Measurements from ENCODE around the gene RICTOR. TPM values are rescaled to one million over a fixed set of nuclear protein-coding genes. Genes with fewer than 3 reads are reported as not detected.
A peak's percentile ranks its signal among the peaks of the same experiment; 100 is the strongest.

The RICTOR gene
- polyA plus RNA-seq, 3 donors, result 2.3 to 4.8 (median 3.2) TPM

DNA sequence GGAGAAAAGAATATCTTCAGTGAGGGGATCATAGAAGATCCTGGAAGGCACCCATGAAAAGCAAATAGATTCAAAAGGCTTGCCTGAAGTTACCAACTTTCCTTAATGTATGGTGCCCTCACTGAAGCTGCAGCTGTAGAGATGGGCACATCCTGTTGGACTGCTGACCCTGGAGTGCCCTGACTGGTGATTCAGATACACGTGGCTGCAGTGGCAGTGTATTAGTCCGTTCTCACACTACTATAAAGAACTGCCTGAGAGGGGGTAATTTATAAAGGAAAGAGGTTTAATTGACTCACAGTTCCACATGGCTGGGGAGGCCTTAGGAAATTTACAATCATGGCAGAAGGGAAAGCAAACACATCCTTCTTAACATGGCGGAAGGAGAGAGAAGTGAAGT is 148.1 kb downstream of the RICTOR start:
- 79 to 90% (median 85%) methylated on average over 3 of the region's 3 CpGs for WGBS, 3 donors
- H3K27ac ChIP-seq (ENCODE audit: low read depth, low read length), result no peak overlapping the region

- no peak overlapping the region for H3K27ac ChIP-seq (ENCODE audit: low read depth, low read length)
- 73 to 81% (median 73%) methylated on average over 6 of the region's 6 CpGs for WGBS, 3 donors
These were observed 148.9 kb downstream of the RICTOR start for GRCh38 chr5:38925154-38925925.

GRCh38 chr5:38923661-38924451 is 150.3 kb downstream of the RICTOR start:
- 50 to 65% (median 55%) methylated on average over 3 of the region's 3 CpGs for WGBS, 3 donors
- peak overlapping the region; percentile 44 for H3K27ac ChIP-seq (ENCODE audit: low read depth, low read length)

DNA sequence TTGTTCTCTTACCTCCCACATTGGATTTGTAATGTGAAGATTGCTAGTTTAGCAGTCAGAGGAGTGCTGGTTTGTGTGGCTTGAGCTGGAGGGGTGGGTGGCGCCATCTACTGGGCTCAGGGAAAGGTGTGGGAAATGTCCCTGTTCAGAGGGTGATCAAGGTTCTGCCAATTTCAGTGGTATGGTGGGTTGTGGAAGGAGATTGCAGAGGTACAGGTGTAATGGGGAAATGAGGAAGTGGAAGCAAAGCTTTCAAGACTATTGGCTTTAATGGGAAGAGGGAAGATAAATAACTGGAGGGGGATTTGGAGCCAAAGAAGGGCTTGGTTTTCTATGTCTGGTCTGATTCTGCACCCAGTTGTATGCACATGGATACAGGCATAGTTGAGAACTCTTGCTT is 152.0 kb downstream of the RICTOR start:
- WGBS, 3 donors, result 10 to 38% (median 22%) methylated on average over 1 of the region's 1 CpG
- no peak overlapping the region for H3K27ac ChIP-seq (ENCODE audit: low read depth, low read length)

DNA sequence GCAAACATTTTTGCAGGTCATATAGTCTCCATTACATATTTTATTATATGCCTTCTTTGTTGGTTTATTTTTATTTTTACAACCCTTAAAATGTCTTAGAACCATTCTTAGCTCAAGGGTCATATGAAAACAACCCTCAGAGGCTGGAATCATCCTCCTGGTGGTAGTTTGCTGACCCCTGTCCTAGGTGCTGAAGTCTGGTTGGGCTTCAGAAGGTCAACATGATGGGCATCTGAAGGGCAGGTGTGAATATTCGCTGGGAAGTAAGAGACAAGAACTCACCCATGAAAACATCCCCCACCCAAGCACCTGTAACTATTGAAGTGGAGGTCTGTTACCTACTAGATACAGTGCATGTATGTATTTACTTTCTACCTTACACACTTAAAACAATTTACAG is 153.0 kb downstream of the RICTOR start:
- 61 to 95% (median 75%) methylated on average over 1 of the region's 1 CpG for WGBS, 3 donors
- H3K27ac ChIP-seq (ENCODE audit: low read depth, low read length), result no peak overlapping the region

DNA sequence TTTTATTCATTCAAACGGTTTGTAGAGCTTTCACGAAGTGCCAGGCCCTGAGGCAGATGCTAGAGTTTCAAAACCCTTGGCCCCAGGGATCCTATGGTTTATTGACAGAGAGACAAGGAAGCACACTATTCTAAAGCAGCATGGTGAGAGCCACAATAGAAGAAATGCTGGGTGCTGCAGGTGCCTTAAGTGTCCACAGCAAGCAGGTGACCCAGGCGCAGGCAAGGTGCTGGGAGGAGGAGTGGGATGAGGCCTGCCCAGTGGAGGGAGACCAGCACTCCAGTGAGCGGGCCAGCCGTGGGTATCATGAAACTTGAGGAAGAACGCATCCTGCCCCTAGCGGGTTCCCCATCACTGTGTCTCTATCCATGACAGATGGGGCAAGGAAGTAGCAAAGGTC is 157.4 kb downstream of the RICTOR start:
- WGBS, 3 donors, result 77 to 92% (median 85%) methylated on average over 7 of the region's 7 CpGs
- H3K27ac ChIP-seq (ENCODE audit: low read depth, low read length), result no peak overlapping the region

DNA sequence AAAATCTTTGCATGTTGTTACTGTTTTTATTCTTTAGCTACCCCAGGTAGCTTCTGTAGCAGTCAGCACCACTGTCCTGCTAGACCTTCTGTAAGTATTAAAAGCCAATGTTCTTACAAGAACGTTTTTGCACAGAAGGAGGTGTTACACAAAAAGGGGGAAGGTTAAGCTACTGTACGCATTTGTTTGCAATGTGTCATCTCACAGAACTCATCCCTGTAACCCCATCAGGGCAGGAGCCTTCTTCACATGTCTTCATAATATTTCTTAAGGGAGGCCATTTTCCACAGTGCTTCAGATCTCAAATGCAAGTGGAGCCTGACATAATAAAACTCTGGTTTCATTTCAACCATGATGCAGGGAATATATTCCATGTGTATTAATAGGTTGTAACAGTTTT is 160.5 kb downstream of the RICTOR start:
- no peak overlapping the region for H3K27ac ChIP-seq (ENCODE audit: low read depth, low read length)
- 70 to 83% (median 72%) methylated on average over 2 of the region's 2 CpGs for WGBS, 3 donors

GRCh38 chr5:38911933-38912332 is 162.3 kb downstream of the RICTOR start:
- 96 to 98% (median 98%) methylated on average over 3 of the region's 3 CpGs for WGBS, 3 donors

DNA sequence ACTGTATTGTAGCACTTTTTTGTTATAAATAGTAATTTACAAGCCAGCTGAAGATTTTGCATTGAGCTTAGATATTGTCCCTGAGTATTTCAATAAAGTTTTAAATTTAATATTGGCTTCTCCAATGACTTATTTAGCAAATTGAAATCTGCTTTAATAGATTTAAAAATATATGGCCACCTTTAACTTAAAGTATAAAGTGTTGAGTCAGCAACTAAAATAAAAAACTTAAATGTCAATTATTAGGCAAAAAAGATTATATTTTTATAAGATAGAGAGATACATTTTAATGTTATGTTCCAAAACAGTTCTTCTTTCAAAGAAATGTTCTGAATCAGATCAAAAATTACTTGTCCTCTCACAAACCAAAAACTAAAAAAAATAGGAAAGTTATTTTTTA is 167.7 kb downstream of the RICTOR start:
- H3K27ac ChIP-seq (ENCODE audit: low read depth, low read length), result no peak overlapping the region

More at GRCh38 chr5:38911933-38912332, 162.3 kb downstream of the RICTOR start:
- no peak overlapping the region for H3K27ac ChIP-seq (ENCODE audit: low read depth, low read length)

GRCh38 chr5:38905516-38905915 is 168.7 kb downstream of the RICTOR start:
- no peak overlapping the region for H3K27ac ChIP-seq (ENCODE audit: low read depth, low read length)
- 91 to 95% (median 95%) methylated on average over 4 of the region's 4 CpGs for WGBS, 3 donors

DNA sequence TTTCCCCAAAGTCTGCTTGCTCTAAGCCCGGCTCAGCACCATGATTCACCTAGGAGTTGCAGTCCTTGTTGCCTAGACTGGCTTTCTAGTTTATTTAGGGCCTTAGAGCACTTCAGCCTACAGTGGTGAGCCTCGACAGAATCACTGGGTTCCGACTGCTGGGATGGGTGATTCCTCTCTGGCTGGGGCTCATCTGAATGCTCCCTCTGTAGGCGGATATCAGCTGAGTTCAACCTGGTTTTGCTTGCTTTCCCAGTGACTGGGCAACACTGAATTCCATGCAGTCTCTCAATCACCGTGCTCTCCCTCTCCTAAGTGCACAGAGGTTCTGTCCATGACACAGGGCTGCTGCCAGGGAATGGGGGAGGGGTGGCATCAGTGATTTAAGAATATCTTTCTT is 174.3 kb downstream of the RICTOR start:
- H3K27ac ChIP-seq (ENCODE audit: low read depth, low read length), result no peak overlapping the region
- 87 to 90% (median 88%) methylated on average over 5 of the region's 5 CpGs for WGBS, 3 donors

DNA sequence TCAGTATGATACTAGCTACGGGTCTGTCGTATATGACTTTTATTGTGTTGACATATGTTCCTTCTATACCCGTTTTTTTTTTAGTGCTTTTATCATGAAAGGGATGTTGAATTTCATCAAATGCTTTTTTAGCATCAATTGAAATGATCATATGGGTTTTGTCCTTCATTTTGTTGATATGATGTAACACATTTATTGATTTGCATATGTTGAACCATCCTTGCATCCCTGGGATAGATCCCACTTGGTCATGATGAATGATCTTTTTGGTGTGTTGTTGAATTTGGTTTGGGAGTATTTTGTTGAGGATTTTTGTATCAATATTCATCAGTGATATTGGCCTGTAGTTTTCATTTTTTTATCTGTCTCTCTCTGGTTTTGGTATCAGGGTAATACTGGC is 177.4 kb downstream of the RICTOR start:
- H3K27ac ChIP-seq (ENCODE audit: low read depth, low read length), result no peak overlapping the region
- 92 to 94% (median 93%) methylated on average over 3 of the region's 3 CpGs for WGBS, 3 donors

DNA sequence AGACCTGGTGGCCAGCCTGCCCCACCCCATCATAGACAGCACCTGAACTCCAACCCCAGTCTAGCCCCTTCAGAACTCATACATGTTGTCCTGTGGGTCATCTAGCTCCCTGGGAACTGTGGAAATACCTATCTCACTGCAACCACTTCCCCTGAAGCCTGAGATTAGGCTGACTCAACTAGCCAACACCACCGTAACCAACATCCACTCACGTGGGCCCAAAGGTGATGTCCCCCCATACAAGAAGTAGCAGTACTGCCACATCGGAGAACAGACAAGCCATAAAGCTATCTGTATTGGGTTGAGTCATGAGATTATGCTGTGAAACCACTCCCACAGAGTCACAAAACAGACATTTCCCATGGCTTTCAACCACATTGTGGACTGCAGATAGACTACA is 181.8 kb downstream of the RICTOR start:
- 92 to 97% (median 95%) methylated on average over 3 of the region's 3 CpGs for WGBS, 3 donors
- no peak overlapping the region for H3K27ac ChIP-seq (ENCODE audit: low read depth, low read length)

- H3K27ac ChIP-seq (ENCODE audit: low read depth, low read length), result no peak overlapping the region
- WGBS, 3 donors, result 88 to 98% (median 96%) methylated on average over 6 of the region's 6 CpGs
These were observed 182.6 kb downstream of the RICTOR start for GRCh38 chr5:38891563-38891962.

GRCh38 chr5:38889424-38889823 is 184.8 kb downstream of the RICTOR start:
- no peak overlapping the region for H3K27ac ChIP-seq (ENCODE audit: low read depth, low read length)
- 95% methylated on average over 1 of the region's 1 CpG for WGBS, 3 donors

DNA sequence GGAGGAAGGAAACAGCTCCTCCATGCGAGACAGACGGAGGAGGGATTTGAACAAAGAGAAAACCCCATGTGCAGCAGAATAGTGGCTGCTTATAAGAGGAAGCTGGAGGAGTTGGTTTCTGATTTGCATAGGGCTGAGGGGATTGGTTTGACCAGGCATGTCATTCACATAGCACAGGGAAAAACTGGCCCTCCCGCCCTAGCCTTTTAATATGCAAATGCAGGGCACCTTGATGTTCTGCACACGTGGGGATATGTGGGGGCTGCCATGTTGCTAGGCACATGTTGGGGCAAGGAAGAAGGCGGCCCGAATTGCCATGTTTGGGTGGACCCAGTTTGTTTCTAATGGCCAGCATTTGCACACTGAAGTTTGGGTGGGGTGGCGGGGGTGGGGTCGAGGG is 186.2 kb downstream of the RICTOR start:
- H3K27ac ChIP-seq (ENCODE audit: low read depth, low read length), result no peak overlapping the region
- WGBS, 3 donors, result 65 to 78% (median 68%) methylated on average over 8 of the region's 8 CpGs
